GM19025 (cell line): ENCODE data around the gene FCHSD1.
A peak's percentile ranks its signal among the peaks of the same experiment; 100 is the strongest.

Source experiments
- ATAC-seq: cut with Tn5 transposase; IDR thresholded peaks from one replicate; pipeline ENCODE4 v1.9.1; 2021; ENCODE audit warnings: mild to moderate bottlenecking, low read depth, moderate library complexity; ENCODE audit not compliant: unreplicated experiment

FCHSD1 gene

DNA sequence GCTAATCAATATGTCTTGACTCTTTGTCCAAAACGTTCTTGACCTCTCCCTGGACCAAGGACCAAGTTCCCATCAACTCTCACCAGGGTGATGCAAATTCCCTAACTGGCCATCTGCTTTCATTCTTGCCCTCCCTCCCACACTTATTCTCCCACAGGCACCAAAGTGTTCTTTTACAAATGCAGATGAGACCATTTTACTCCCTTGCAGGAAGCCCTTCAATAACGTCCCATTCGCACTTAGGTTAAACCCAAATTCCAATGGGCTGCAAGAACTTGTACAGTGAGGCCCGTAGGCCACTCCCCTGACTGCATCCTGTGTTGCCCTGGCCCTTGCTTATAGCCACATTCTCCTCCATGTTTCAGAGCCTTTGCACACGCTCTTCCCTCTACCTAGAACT, 23.5 kb upstream of the FCHSD1 start:
- no peak for ATAC-seq

DNA sequence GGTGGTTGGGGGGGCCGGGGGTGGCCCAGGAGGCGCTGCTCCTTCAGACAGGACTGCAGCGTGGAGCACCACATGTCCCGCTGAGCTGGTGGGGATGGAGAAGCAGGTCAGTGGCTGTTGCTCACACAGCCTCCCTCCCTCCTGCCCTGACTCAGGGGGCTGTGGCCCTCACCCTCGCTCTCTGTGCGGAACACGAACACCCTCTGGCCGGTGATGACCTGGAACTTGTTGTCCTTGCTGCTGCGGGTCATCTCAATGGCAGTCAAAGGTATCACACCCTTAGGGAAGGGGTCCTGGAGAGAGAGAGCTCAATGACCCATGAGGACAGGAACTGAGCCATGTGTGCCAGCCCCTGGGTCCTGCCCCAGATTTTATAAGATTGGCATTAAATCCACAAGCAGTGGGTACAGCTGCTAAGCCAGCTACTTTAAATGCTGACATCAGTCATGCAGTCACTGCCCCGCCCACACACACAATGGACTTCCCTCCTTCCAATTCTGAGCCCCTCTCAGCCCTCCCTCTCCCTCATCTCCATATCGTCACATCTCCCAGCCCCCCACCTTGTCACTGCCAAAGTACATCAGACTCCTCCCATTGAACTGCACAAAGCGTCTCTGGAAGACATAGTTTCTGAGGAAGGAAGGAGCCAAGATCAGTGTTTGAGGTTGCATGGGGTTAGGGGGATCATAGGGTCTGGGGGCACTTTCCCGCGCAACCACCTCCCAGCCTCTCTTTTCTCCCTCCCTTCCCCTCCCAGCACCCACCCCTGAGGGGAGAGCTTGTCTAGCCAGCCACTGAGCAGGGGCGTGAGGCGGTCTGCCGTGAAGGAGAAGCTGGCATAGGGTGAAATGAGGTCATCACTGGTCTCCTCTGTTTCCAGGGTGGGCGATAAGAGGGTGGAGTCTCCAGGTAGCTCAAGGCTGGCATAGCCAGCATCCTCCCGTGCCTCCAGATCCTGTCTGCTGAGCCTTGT, 21.9 kb upstream of the FCHSD1 start:
- no peak for ATAC-seq

DNA sequence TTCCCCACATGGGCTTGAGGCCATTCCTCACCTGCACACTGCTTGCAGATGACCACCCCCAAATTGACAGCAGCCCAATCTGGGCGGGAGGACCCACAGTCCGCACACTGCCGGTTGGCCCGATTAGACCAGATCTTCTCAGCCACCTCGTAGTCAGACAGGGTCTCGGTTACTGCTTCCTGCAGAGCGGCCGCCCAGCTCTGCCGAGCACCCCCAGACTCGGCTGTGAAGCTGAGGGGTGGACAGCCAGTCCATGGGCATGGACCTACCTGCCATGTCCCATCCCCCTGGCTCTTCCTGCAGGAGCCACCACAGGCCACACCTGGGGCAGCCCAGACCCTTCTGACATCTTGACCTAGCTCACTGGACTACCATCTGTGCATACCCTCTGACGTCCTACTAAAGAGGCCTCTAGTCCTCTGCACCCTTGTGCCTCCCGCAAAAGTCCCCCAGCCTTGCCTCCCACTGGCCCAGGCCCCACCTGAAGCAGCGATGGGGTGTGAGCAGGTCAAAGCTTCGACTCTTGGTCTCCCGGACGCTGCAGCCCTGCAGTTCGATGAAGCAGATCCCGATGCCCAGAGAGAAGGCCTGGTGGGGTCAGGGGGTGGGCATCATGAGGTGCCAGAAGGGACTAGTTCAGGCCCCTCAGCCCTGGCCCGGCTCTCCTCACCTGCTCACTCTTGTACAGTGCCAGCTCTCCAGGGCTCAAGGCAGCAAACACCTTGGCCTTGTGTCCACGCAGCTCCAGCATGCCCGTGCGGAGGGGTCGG, 21.0 kb upstream of the FCHSD1 start:
- ATAC-seq = no peak

- no peak for ATAC-seq
Observed at GRCh38 chr5:141669520-141669919, 18.3 kb upstream of the FCHSD1 start.

DNA sequence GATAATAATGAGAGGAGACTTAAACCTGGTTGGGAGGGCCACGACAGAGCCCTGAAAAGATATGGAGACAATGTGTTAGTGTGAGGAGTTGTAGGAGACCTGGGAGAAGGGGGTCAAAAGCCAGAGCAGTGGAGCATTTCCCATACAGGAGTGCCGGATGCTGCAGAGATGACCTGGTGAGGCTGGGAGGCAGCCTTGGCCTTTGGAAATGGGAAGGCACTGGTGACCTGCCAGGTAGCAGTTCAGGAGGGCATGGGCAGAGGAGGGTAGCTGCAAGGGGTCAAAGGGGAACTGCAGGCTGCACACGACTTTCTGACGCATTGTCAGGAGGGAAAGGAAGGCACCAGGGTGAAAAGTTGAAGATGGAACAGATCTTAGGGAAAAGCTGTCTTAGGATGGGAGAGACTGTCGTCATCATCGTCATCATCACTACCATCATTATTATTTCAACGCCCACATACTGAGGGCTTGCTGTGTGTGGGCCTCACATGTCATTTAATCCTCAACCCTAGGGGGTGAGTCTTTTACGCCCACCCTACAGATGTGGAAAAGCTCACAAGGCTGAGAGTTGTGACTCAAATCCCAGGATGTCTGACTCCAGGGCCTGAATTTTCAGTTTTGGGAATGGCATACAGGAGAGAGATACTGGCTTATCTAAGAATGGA, 17.5 kb upstream of the FCHSD1 start:
- no peak for ATAC-seq

DNA sequence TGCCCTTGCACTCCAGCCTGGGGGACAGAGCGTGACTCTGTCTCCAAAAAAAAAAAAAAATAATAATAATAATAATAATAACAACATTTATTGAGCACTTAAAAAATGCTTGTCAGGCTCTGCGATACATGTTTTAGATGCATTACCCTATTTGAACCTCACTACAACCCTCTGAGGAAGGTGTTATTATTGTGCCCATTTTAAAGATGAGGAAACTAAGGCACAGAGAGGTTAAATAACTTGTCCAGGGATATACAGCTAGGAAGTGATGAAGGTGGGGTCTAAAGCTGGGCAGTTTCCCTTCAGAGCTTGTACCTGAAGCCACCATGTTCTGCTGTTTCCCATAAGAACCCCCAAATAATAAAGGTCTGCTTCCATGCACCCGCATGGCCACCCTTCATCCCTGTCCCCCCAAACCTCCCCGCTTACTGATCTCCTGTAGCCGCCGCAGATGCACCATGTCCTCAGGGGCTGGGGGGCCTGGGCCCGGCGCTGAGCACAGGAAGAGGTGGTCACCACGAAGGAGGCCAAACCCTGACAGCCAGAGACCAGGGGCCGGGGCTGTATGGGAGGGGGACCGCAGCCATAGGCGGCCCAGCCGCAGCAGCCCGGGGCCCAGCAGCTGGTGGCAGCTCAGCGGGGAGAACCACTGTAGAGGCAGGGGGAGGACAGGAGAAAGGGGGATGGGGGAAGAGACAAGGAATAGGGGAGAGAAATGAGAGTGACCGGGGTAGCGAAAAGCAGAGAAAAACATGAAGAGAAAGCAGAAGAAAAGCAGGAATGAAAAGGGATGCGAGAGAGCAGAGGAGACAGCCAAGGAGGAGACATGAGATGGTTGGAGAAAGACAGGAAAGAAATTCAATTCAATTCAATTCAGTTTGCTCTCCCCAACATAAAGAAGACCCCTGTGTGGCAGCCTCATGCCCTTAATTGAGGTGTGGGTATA, 15.1 kb upstream of the FCHSD1 start:
- ATAC-seq = no peak

DNA sequence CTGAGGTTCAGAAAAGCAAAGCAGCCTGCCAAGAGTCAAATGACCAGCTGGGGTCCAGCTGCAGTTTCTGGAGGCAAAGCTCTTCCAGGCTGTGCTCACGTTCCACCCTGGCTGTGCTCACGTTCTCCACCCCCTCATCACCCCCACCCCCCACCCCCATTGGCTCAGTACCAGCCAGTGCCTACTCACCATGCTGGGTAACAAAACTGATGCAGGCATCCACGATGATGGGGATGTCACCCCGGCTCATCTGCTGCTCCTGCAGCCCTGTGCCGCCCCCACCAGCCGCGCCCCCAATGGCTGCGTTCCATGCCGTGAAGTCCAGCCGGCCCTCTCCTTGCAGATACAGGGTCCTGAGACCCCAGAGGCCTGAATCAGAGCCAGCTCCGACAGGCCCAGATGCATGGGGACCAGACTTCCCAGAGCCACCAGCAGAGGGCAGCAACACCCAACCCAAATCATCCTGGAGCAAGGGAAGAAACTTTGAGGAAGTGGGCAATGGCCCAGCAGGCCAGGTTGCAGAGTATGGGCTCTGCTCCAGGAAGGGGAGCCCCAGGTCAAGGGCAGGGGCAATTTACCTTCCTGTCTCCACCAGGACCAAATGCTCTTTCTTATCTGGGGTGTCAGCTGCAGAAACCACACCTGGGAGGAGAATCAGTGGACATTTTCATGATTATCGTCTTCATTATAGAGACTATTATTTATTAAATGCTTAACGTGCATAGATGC, 13.7 kb upstream of the FCHSD1 start:
- peak; percentile 95 for ATAC-seq

DNA sequence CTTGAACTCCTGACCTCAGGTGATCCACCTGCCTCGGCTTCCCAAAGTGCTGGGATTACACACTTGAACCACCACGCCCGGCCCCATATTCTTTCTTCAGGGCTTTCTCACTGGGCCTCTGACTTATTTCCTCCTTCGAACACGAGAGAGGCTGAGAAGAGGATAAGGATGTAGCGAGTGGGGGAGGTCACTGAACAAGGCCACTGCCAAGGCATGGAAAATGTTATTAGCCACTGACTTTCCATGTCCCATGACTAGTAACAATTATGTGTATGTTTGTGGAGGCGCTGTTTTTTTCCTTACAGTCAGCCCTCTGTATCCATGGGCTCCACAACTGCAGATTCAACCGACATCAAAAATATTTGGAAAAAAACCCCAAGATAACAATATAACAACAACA, 12.3 kb upstream of the FCHSD1 start:
- ATAC-seq = no peak

DNA sequence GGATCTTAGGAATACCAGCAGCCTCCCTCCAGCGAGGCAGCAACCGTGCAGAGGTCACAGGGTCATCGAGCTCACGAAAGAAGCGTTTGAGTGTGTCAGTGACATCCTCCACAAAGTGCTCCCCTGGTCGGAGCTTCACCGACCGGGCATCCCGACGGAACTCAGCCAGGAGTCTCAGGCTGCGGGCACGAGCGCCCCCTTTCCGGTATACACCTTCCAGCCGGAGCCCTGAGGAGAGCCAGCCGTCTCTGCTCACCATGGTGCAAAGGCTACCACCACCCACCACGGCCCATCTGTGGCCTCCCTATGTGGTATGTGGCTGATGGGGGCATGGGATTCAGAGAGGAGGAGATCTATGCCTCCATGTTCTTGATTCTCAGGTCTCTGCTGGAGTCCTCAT, 10.8 kb upstream of the FCHSD1 start:
- no peak for ATAC-seq

GRCh38 chr5:141657937-141658545, 6.8 kb upstream of the FCHSD1 start:
- no peak for ATAC-seq

DNA sequence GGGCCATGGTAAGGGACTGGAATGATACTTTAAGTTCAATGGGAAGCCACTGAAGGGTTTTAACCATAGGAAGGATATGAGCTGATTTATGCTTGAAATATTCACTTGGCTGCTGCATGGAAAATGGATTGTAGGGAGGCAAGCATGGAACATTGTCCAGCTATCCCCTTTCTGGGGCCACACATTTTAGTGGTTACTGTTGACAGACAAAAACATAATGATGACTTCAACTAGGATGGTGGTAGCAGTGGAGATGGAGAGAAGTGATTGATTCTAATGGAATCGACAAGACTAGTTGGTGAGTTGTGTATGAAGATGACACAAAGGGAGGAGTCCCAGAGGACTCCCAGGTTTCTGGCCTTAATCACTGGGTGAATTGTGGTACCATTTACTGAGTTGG, 6.2 kb upstream of the FCHSD1 start:
- ATAC-seq = no peak

GRCh38 chr5:141656396-141656795, 5.2 kb upstream of the FCHSD1 start:
- no peak for ATAC-seq

DNA sequence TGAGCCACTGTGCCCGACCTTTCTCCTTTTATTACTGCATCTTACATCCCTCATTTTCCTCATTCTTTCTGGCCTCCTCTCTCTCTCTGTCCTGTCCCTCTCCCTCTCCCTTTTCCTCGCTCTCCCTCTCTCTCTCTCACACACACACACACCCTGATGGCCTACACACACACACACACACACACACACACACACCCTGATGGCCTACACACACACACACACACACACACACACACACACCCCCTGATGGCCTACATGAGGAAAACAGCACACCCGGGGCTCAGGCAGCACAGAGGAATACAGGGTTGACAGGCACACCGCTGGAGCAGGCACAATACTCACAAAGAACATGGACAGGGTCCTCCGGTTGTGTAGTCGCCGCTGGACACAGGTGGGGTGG, 3.8 kb upstream of the FCHSD1 start:
- no peak for ATAC-seq

DNA sequence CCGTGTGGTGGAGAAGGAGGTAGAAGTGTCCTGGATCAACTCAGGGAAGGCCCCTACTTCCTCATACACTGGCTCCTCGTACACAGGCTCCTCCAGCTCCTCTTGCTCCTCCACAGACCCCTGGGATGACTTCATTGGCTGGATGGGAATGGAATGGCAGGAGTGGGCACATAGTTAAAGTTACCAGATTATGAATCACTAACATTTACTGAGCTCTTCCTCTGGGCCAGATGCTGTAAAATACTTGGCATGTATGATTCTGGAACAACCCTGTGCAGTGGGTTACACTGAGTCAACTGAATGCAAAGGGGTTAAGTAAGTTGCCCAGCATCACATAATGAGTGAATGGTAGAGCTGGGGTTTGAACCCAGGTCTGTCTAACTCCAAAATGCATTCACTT, 3.1 kb upstream of the FCHSD1 start:
- no peak for ATAC-seq

DNA sequence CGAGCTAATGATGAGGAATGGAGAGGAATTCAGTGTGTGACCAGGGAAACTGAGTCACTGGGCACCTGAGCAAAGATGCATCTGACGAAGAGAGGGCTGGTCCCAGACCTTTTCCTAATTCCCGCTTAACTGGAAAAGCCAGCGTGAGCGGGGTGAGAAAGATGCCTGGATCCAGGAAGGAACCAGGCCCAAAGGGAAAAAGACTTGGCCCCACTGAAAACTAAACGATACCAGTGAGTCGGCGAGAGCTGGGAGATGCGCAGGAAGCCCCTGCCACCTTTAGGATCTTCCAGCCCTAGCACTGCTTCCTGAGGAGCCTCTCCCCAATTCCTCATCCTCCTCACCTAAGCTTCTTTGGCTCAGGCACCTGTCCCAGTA, 499 bp upstream of the FCHSD1 start:
- ATAC-seq = no peak

DNA sequence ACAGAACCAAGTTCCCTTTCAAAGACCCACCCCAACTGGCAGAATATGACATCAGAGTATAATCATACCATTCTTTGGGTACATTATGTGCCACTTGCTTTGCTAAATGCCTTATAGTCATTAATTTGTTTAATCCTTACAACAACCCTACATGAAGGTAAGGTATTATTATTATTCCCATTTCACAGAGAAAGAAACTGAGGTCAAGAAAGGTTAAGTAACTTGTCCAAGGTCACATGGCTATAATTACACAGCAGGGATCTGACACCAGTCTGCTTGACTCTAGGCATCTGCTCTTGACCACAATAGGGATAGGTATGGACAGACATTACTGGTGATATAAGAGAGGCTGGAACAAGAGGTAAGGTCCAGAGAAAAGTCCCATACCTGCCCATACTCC, 1.2 kb downstream of the FCHSD1 start:
- ATAC-seq = no peak

DNA sequence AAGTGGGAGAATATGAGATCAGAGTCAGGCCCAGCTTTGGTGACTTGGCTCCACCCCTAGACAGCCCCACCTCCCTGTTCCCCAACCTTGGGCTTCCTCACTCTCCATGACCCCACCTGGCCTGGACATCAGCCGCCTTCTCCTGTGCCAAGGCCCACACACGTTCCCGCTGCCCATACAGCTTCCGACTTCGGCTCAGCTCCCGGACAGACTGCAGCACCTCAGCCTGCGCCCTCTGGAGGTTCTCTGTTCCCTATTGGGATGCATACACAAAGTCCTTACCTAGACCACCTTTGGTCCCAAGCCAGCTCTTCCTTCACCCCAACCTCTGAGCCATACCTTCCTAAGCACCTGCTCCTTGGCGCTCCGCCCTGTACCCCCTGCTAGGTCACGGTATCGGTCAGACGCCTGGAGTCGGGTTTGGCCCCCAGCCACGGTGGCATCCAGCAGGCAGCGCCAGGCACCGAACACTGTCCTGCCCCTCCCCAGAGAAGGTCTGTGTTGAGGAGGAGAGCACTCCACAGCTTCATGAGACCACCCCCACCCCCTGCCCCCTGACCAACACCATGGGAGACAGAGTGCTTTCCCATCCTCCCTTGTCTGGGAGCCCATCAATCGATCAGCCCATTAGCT, 2.0 kb downstream of the FCHSD1 start:
- ATAC-seq = no peak

DNA sequence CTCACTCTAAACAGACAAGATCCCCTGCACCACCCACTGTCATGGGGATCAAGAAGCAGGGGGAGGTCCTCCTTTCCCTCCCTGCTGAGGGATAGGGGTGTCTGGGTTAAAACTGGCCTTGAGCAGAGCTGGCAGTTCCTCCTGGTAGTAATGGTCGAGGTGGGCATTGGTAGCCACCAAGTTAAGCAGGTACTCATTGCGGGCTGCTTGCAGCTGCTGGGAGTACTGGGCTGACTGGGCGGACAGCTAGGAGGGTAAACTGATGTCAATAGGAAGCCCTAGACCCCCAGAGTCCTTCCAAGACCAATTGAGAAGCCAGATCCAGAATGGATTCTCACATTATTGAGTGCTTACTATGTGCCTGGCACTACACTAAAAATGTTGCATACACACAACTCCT, 3.4 kb downstream of the FCHSD1 start:
- ATAC-seq = no peak

- ATAC-seq = no peak
Observed at GRCh38 chr5:141647242-141647641, 4.0 kb downstream of the FCHSD1 start.
